Neuronal stem cell (in vitro differentiated cells): ENCODE data around the gene ZNF407.

Source experiments
- DNase-seq: peaks from one replicate; pipeline ENCODE4 v3.0.0-alpha.2; 2013; ENCODE audit warnings: low spot score
- H2AFZ ChIP-seq: one replicate; pipeline ENCODE4 v1.6.1; 2013; ENCODE audit warnings: mild to moderate bottlenecking, low read length, inconsistent platforms
- H2AK5ac ChIP-seq: 2 replicates; pipeline ENCODE4 v1.6.1; 2013; ENCODE audit warnings: low read depth, mild to moderate bottlenecking, inconsistent platforms, low read length, moderate library complexity, mixed read lengths
- H2BK120ac ChIP-seq: 2 replicates; pipeline ENCODE4 v1.6.1; 2013; ENCODE audit warnings: low read depth, mild to moderate bottlenecking, inconsistent platforms, low read length, moderate library complexity, mixed read lengths
- H2BK12ac ChIP-seq: one replicate; pipeline ENCODE4 v1.6.1; 2013; ENCODE audit warnings: low read length, inconsistent platforms
- H2BK15ac ChIP-seq: 2 replicates; pipeline ENCODE4 v1.6.1; 2013; ENCODE audit warnings: mild to moderate bottlenecking, low read length, inconsistent platforms, mixed read lengths
- H2BK5ac ChIP-seq: one replicate; pipeline ENCODE4 v1.6.1; 2013; ENCODE audit warnings: inconsistent platforms, mild to moderate bottlenecking, low read length, moderate library complexity
- H3K14ac ChIP-seq: one replicate; pipeline ENCODE4 v1.6.1; 2013; ENCODE audit warnings: low read length, inconsistent platforms
- H3K18ac ChIP-seq: 2 replicates; pipeline ENCODE4 v1.6.1; 2013; ENCODE audit warnings: low read length, inconsistent platforms
- H3K23ac ChIP-seq: 2 replicates; pipeline ENCODE4 v1.6.1; 2013; ENCODE audit warnings: low read depth, mild to moderate bottlenecking, mixed read lengths, low read length, inconsistent platforms; ENCODE audit not compliant: poor library complexity
- H3K27ac ChIP-seq: replicated peaks from 3 replicates; pipeline ENCODE4 v1.5.1; 2013; ENCODE audit warnings: low read length, inconsistent platforms
- H3K27me3 ChIP-seq, 3 experiments: 2 replicates each; pipeline ENCODE4 v1.6.1; 2013; ENCODE audit warnings: low read length in 3 of 3, mild to moderate bottlenecking in 2 of 3, inconsistent platforms in 1 of 3, low read depth in 1 of 3, mixed read lengths in 1 of 3, moderate library complexity in 1 of 3; ENCODE audit not compliant: control insufficient read depth in 3 of 3, insufficient read depth in 3 of 3
- H3K36me3 ChIP-seq, 2 donors: replicated peaks in 1 of 2; 2 replicates each; pipeline ENCODE4 v1.6.1; 2013; ENCODE audit warnings: low read length in 2 of 2; ENCODE audit not compliant: control insufficient read depth in 2 of 2, insufficient read depth in 2 of 2
- H3K4ac ChIP-seq: 2 replicates; pipeline ENCODE4 v1.6.1; 2013; ENCODE audit warnings: inconsistent platforms, mild to moderate bottlenecking, low read length, moderate library complexity
- H3K4me1 ChIP-seq, 2 donors: 1 replicate in 1 of 2; 2 replicates in 1 of 2; pipeline ENCODE4 v1.6.1; 2013; ENCODE audit warnings: low read length in 2 of 2, low read depth in 1 of 2; ENCODE audit not compliant: control insufficient read depth in 2 of 2, insufficient read depth in 1 of 2
- H3K4me2 ChIP-seq: one replicate; pipeline ENCODE4 v1.6.1; 2013; ENCODE audit warnings: mild to moderate bottlenecking, low read length, inconsistent platforms; ENCODE audit not compliant: insufficient read depth, poor library complexity, severe bottlenecking
- H3K4me3 ChIP-seq, 2 donors: 2 replicates each; pipeline ENCODE4 v1.5.1; 2013; ENCODE audit warnings: low read length in 2 of 2, mild to moderate bottlenecking in 2 of 2, inconsistent platforms in 1 of 2, moderate library complexity in 1 of 2
- H3K79me1 ChIP-seq: one replicate; pipeline ENCODE4 v1.6.1; 2013; ENCODE audit warnings: low read depth, mild to moderate bottlenecking, inconsistent platforms, low read length, moderate library complexity
- H3K9ac ChIP-seq: one replicate; pipeline ENCODE4 v1.6.1; 2013; ENCODE audit warnings: mild to moderate bottlenecking, low read depth, low read length, inconsistent platforms; ENCODE audit not compliant: poor library complexity
- H3K9me3 ChIP-seq, 2 donors: replicated peaks in 1 of 2; 2 replicates each; pipeline versions ENCODE3 to v1.6.1; 2013; ENCODE audit warnings: low read length in 2 of 2, mild to moderate bottlenecking in 2 of 2, inconsistent platforms in 1 of 2, low read depth in 1 of 2, mixed read lengths in 1 of 2, moderate library complexity in 1 of 2; ENCODE audit not compliant: control insufficient read depth in 2 of 2, insufficient read depth in 1 of 2
- H4K8ac ChIP-seq: one replicate; pipeline ENCODE4 v1.6.1; 2013; ENCODE audit warnings: low read depth, mild to moderate bottlenecking, inconsistent platforms, low read length, moderate library complexity
- H4K91ac ChIP-seq: one replicate; pipeline ENCODE4 v1.6.1; 2013; ENCODE audit warnings: low read length, low read depth, mild to moderate bottlenecking, inconsistent platforms; ENCODE audit not compliant: poor library complexity
- WGBS, 2 donors: extraction: QIAGEN DNeasy Blood & Tissue Kit; methylation state at CpG; one replicate each; pipeline ENCODE4 v1.1.7; 2013; ENCODE audit warnings: missing lambda C conversion rate in 2 of 2, mixed read lengths in 1 of 2; ENCODE audit not compliant: insufficient read length in 2 of 2, insufficient replicate concordance in 1 of 2; ENCODE audit errors: extremely low coverage in 2 of 2; 5-methylcytosine and 5-hydroxymethylcytosine counted together

ZNF407 gene

GRCh38 chr18:74832381-74832780, 234.7 kb downstream of the ZNF407 start:
- H3K4me3 ChIP-seq, result no peak overlapping the region
- H3K4ac ChIP-seq, result no peak overlapping the region
- no peaks in the 10 kb centered on the region for H3K36me3 ChIP-seq
- no peak overlapping the region for H2BK15ac ChIP-seq
- H2AK5ac ChIP-seq, result no peak overlapping the region
- H2BK12ac ChIP-seq, result no peak overlapping the region
- H3K14ac ChIP-seq, result no peak overlapping the region
- H3K23ac ChIP-seq, result no peak overlapping the region
- no peak overlapping the region for H2BK5ac ChIP-seq
- H3K9ac ChIP-seq, result no peak overlapping the region
- no peak for DNase-seq
- peaks cover 2 to 6% of the 10 kb centered on the region in 2 donors for H3K4me1 ChIP-seq
- no peak overlapping the region for H4K8ac ChIP-seq
- H3K27ac ChIP-seq, result no peak overlapping the region
- H2BK120ac ChIP-seq, result no peak overlapping the region
- no peak overlapping the region for H2AFZ ChIP-seq
- H3K9me3 ChIP-seq, result no peaks in the 10 kb centered on the region
- H3K4me2 ChIP-seq, result no peak overlapping the region
- no peak overlapping the region for H4K91ac ChIP-seq
- H3K18ac ChIP-seq, result no peak overlapping the region
- H3K27me3 ChIP-seq, result no peaks in the 10 kb centered on the region
- no peaks in the 10 kb centered on the region for H3K79me1 ChIP-seq

GRCh38 chr18:74832999-74833398, 235.3 kb downstream of the ZNF407 start:
- no peak overlapping the region for H3K18ac ChIP-seq
- no peak overlapping the region for H3K9ac ChIP-seq
- no peak overlapping the region for H2AFZ ChIP-seq
- no peak overlapping the region for H3K4me3 ChIP-seq
- H3K4me1 ChIP-seq, result peaks cover 0 to 2% of the 10 kb centered on the region in 2 donors
- H3K27me3 ChIP-seq, result no peaks in the 10 kb centered on the region
- no peaks in the 10 kb centered on the region for H3K9me3 ChIP-seq
- no peak overlapping the region for H2AK5ac ChIP-seq
- no peak overlapping the region for H2BK120ac ChIP-seq
- WGBS, 2 donors, result no CpG with 5 or more reads among the region's 1 CpG
- no peak overlapping the region for H3K4me2 ChIP-seq
- H2BK12ac ChIP-seq, result no peak overlapping the region
- H3K23ac ChIP-seq, result no peak overlapping the region
- no peaks in the 10 kb centered on the region for H3K36me3 ChIP-seq
- DNase-seq, result no peak
- H4K91ac ChIP-seq, result no peak overlapping the region
- no peak overlapping the region for H2BK15ac ChIP-seq
- H3K14ac ChIP-seq, result no peak overlapping the region
- no peak overlapping the region for H4K8ac ChIP-seq
- H3K4ac ChIP-seq, result no peak overlapping the region
- no peak overlapping the region for H2BK5ac ChIP-seq
- H3K27ac ChIP-seq, result no peak overlapping the region
- H3K79me1 ChIP-seq, result no peaks in the 10 kb centered on the region

GRCh38 chr18:74834424-74835309, 237.0 kb downstream of the ZNF407 start:
- DNase-seq, result no peak
- H3K4me3 ChIP-seq, result no peak overlapping the region
- no peak overlapping the region for H3K18ac ChIP-seq
- H3K9me3 ChIP-seq, result no peaks in the 10 kb centered on the region
- H3K4ac ChIP-seq, result no peak overlapping the region
- H3K4me1 ChIP-seq, result peaks cover 0 to 2% of the 10 kb centered on the region in 2 donors
- H3K27ac ChIP-seq, result no peak overlapping the region
- H3K9ac ChIP-seq, result no peak overlapping the region
- H4K8ac ChIP-seq, result no peak overlapping the region
- H2BK12ac ChIP-seq, result no peak overlapping the region
- H3K23ac ChIP-seq, result no peak overlapping the region
- no peak overlapping the region for H3K14ac ChIP-seq
- H4K91ac ChIP-seq, result no peak overlapping the region
- H3K4me2 ChIP-seq, result no peak overlapping the region
- WGBS, 2 donors, result no CpG with 5 or more reads among the region's 9 CpGs
- no peaks in the 10 kb centered on the region for H3K79me1 ChIP-seq
- H2BK120ac ChIP-seq, result no peak overlapping the region
- no peak overlapping the region for H2AFZ ChIP-seq
- no peak overlapping the region for H2BK5ac ChIP-seq
- no peaks in the 10 kb centered on the region for H3K36me3 ChIP-seq
- H2BK15ac ChIP-seq, result no peak overlapping the region
- H2AK5ac ChIP-seq, result no peak overlapping the region
- H3K27me3 ChIP-seq, result no peaks in the 10 kb centered on the region

GRCh38 chr18:74836296-74837139, 238.8 kb downstream of the ZNF407 start:
- Histone ChIP-seq H2BK15ac (no peak overlapping the region), H3K9ac (no peak overlapping the region), H2BK120ac (no peak overlapping the region), H3K18ac (no peak overlapping the region), H4K8ac (no peak overlapping the region), H3K23ac (no peak overlapping the region), H3K4ac (no peak overlapping the region), H2AFZ (no peak overlapping the region), H2BK12ac (no peak overlapping the region), H3K27ac (no peak overlapping the region), H4K91ac (no peak overlapping the region), H3K79me1 (no peaks in the 10 kb centered on the region), H3K4me1 (peaks cover 0 to 2% of the 10 kb centered on the region in 2 donors), H3K14ac (no peak overlapping the region), H3K4me3 (no peak overlapping the region), H3K4me2 (no peak overlapping the region), H2AK5ac (no peak overlapping the region), H3K27me3 (no peaks in the 10 kb centered on the region), H3K9me3 (no peaks in the 10 kb centered on the region), H3K36me3 (no peaks in the 10 kb centered on the region), H2BK5ac (no peak overlapping the region)
- no CpG with 5 or more reads among the region's 8 CpGs for WGBS, 2 donors
- DNase-seq, result no peak
